Fibroblast of gingiva (primary cell): ENCODE data around the gene PIGU.
"Not testable (repeated sequence)": the region's sequence is repeated elsewhere in the genome, so short reads cannot be mapped to it uniquely, and the experiment has no call there.

Experiments used
- DNase-seq: peaks from one replicate; pipeline ENCODE4 v3.0.0-alpha.2; 2011; ENCODE audit warnings: low read depth

PIGU gene

DNA sequence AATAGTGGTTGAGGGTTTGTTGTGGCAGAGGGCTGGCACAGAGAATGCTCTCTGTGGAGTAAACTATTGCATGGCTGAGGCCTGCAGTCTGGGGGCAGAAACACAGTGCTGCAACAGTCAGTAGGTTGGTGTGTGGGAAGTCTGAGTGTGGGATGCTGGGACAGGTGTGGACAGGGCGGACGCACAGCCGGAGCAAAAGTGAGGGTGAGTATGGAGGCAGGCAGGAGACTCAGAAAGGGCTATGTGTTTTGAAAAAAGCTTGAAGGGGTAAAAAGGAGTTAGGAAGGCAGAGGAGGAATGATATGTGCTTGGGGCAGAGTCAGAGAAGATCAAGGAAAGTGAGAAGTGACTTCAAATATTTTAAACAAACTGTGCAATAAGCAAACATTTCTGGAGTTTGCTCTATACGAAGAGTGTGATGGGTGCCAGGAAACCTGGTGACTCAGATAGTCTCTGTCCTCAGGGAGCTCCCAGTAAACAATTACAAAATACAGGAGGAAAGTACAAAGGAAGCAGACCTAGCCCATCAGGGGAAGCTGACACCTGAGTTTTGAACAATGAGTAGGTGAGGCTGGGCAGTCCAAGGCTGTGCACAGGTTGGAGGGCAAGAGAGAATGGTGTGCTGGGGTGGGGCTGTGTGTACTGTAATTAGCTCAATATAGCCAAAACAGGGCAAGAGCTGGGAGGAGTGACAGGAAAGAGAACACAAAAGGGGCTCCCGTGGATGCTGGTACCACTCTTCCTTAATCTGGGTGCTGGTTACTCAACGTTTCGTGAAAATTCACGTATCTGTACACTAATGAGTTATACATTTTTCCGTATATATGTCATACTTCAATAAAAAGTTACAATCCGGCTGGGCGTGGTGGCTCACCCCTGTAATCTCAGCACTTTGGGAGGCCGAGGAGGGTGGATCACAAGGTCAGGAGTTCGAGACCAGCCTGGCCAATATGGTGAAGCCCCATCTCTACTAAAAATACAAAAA is 55.2 kb downstream of the PIGU start:
- DNase-seq = peak; percentile 55

- no peak for DNase-seq
Measured at GRCh38 chr20:34621036-34621343, 55.9 kb downstream of the PIGU start.

- no peak for DNase-seq
Measured at GRCh38 chr20:34618676-34619075, 58.2 kb downstream of the PIGU start.

DNA sequence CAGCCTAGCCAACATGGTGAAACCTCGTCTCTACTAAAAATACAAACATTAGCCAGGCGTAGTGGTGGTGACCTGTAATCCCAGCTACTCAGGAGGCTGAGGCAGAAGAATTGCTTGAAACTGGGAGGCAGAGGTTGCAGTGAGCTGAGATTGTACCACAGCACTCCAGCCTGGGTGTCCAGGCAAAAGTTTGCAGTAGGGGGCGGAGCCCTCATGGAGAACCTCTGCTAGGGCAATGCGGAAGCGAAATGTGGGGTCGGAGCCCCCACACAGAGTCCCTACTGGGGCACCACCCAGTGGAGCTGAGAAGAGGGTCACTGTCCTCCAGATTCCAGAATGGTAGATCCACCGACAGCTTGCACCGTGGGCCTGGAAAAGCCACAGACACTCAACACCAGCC is 60.0 kb downstream of the PIGU start:
- not testable (repeated sequence) for DNase-seq

GRCh38 chr20:34615477-34615876 is 61.4 kb downstream of the PIGU start:
- DNase-seq = no peak

DNA sequence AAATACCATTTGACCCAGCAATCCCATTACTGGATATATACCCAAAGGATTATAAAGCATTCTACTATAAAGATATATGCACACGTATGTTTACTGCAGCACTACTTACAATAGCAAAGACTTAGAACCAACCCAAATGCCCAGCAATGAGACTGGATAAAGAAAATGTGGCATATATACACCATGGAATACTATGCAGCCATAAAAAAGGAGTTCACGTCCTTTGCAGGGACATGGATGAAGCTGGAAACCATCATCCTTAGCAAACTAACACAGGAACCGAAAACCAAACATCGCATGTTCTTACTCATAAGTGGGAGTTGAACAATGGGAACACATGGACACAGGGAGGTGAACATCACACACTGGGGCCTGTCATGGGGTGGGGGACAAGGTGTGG is 64.9 kb downstream of the PIGU start:
- DNase-seq = not testable (repeated sequence)

GRCh38 chr20:34607066-34607465 is 69.8 kb downstream of the PIGU start:
- DNase-seq = no peak

DNA sequence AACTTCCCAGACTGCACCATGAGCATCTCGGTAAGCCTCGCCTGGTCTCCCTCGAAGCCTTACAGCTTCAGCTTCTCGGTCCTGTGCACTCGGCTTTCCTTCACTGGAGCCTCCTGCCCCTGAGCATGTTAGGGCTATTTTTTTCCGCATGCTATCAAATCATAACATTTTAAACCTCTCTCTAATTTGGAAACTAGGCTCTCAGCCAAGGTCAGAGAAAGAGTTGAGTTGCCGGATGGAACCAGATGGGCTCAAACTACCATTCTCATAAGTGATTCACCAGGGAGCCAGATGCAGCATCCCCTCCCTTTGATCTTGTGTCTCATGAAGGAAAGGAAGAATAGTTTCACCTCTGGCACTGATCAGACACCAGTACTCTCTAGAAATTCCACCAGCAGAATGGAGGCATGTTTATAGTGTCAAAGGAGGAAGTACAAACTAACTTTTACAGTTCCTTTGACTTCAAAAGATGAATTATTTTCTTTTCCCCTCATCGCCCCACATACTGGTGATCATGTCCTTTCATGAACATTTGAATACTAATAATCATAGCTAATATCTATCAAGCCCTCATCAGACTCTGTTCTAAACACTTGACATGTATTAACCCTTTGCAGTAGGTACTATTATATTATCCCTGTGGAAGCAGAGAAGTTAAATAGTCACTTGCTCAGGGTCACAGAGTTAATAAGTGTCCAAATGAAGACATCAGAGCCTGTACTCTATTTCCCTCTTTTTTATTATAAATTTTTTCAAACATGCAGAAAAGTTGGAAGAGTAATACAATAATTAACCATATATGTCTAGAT is 71.7 kb downstream of the PIGU start:
- peak; percentile 53 for DNase-seq

DNA sequence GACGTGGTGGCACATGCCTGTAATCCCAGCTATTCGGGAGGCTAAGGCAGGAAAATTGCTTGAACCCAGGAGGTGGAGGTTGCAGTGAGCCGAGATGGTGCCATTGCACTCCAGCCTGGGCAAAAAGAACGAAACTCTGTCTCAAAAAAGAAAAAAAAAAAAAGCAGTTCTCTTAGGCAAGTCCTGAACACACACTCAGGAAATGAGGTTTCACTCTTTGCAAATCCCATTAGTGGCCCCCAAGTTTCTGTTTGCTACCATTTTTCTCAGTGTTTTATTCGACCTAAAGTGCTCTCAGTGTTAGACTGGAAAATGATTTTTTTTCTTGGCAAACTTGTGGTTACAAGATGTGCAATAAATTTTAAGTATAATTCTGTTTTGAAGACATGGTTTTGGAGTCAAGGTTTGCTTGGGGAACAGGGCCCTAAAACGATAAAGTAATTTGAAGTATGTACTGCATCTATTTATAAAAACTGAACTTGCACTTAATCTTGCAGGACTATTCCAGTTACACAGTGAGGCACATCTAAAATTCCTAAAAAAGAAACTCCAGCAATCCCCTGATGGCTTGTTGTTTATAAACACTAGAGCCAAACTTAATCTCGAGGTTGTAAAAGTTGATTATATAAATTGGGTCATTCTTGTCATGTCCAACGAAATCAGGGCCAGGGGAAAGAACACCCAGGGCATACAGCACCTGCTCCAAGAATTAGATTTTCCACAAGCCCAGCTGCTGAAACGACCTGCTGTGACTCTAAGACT is 75.8 kb downstream of the PIGU start:
- no peak for DNase-seq

DNA sequence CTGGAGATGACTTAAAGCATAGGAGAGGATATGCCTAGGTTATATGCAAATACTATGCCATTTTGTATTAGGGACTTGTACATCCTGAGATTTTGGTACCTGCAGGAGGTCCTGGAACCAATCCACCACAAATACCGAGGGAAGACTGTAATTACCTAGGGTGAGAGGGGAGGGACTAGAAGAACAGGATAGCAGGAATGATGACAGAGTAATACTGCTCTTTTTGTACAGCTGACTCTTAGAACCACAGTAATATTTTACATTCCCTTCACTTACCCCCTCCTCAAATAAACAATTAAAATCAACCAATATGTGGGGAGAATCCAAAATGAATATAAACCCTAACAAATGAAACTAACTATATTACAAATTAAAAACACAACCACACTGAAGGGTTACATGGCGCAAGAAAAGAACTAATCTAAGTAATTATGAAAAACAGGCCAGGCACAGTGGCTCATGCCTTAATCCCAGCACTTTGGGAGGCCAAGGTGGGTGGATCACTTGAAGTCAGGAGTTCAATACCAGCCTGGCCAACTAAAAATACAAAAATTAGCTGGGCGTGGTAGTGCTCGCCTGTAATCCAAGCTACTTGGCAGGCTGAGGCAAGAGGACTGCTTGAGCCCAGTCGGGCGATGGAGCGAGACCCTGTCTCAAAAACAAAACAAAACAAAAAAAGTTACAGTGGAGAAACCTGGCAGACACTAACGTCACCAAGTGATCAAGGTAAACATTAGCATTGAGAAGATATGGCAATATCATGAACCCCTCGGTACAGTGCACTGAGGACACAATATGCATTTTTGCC is 81.3 kb downstream of the PIGU start:
- DNase-seq = no peak

GRCh38 chr20:34586488-34587163 is 90.3 kb downstream of the PIGU start:
- no peak for DNase-seq

GRCh38 chr20:34585019-34585418 is 91.9 kb downstream of the PIGU start:
- DNase-seq = no peak

DNA sequence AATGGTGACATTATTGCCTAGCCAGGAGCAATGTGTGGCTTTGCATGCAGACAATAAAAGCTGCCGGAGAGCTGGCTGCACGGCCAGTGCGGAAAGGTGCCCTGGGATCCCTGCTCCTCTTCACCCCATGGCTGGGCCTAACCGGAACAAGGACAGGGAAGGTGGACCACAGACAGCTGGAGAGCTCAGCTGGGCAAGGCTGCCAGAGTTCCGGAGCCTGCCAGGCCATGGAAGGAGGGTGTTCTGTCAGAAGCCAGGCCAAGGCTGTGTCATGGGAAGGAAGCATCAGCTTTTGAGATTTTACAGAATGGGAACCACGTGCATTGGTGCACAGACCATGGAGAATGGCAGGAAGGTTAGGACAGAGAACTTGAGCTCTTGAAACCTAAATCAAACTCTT is 93.3 kb downstream of the PIGU start:
- no peak for DNase-seq

- DNase-seq = no peak
Measured at GRCh38 chr20:34582911-34583310, 94.0 kb downstream of the PIGU start.

GRCh38 chr20:34582221-34582620 is 94.7 kb downstream of the PIGU start:
- DNase-seq = no peak

- peak; percentile 67 for DNase-seq
Measured at GRCh38 chr20:34581341-34582184, 95.3 kb downstream of the PIGU start.

GRCh38 chr20:34579979-34580940 is 96.6 kb downstream of the PIGU start:
- DNase-seq = no peak

GRCh38 chr20:34579191-34579978 is 97.5 kb downstream of the PIGU start:
- DNase-seq = peak; percentile 75
